Forelimb muscle (tissue), 1 donor: ENCODE measurements around the gene ZYG11B. TPM values are rescaled to one million over a fixed set of nuclear protein-coding genes. Genes with fewer than 3 reads are reported as not detected.
"Not testable (repeated sequence)": the region's sequence is repeated elsewhere in the genome, so short reads cannot be mapped to it uniquely, and the experiment has no call there.

Experiments
- DNase-seq: peaks from one replicate; pipeline ENCODE4 v3.0.0-alpha.2; 2013; ENCODE audit warnings: low read depth
- polyA plus RNA-seq: library from polyadenylated mRNA; unstranded; fragments of 120-200 nt; gene quantifications from one replicate; pipeline ENCODE4 v1.2.1, GENCODE V29; 2013; ENCODE audit not compliant: insufficient read length

Gene ZYG11B
- polyA plus RNA-seq, 1 donor, result 37.4 TPM

DNA sequence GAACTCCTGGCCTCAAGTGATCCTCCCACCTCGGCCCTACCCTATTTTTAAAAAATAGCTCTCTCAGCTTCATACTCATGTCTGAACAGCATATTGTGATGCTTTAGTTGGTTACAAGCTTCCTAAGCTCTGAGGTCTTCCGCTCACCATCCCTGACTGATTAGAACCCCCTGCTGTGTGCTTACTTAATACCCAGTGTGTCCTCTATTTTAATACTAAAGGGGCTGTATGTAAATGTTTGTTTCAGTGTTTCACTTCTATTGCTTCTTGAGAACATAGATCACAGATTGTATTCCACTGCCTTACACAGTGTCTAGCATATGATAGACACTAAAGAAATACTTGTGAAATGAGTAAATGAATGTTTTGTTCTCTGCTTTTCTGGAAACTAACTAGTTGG, 29.8 kb downstream of the ZYG11B start:
- no peak for DNase-seq

DNA sequence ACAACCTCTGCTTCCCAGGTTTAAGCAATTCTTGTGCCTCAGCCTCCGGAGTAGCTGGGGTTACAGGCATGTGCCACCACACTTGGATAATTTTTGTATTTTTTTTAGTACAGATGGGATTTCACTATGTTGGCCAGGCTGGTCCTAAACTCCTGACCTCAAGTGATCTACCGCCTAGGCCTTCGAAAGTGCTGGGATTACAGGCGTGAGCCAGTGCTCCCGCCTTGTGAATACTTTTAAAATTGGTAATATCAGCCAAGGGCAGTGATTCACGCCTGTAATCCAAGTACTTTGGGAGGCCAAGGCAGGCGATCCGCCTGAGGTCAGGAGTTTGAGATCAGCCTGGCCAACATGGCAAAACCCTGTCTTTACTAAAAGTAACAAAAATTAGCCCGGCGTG, 33.7 kb downstream of the ZYG11B start:
- DNase-seq, result no peak

DNA sequence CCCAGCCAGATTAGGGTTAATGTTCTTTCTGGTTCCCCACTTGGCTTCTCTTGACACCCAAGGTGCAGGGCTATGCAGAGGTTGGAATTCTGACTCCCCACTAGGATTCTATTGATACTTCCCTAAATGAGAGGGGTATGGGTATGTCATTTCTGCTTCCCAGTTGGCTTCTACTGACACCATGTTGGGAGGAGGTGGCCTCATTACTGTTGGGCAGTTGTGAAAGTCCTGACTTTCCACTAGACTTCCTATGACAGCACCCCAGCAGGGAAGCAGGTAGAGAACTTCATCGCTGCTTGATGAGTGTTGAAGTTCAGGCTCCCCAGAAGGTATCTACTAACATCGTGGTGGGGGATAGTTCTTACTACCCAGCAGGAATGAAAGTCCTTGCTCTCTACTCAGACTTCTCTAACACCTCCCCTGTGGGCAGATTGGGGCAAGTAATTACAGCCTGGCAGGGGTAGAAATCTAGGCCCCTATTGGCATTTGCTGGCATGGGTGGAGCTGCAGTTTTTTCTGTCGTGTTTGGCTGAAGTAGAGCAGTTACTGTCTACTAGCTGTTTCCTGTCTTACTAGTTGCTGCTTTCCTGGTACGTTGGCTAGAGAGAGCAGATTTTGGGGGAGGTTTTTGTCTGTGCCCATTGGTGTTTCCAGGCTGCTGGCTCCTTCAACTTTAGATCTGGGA, 41.5 kb downstream of the ZYG11B start:
- DNase-seq, result no peak

DNA sequence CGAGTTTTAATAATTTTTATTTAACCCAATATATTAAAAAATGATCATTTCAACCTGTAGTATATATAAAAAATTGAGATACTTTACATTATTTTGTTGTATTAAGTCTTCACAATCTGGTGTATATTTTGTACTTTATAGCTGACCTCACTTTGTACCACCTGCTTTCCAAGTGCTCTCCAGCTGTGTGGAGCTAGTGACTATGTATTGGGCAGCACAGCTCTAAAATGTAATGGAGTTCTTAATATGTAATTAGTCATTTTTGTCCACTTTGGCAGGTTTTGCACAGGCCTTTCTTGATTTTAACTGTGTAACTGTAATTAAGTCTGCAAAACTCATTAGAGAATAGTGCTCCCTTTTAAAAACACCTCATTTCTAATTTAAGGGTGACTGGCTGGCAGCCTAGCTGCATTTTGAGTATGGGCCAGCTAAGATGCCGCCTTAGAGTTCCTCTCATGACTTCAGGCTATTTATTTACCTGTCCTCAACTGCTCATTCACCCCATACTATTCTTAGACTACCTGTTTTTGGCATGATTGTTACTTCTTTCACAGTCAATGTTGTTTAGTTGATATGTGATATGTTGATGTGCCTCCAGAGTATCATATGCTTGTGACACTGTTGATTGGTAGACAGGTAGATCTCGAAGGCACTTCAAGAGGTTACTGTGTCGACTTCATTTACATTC, 43.2 kb downstream of the ZYG11B start:
- DNase-seq, result no peak

DNA sequence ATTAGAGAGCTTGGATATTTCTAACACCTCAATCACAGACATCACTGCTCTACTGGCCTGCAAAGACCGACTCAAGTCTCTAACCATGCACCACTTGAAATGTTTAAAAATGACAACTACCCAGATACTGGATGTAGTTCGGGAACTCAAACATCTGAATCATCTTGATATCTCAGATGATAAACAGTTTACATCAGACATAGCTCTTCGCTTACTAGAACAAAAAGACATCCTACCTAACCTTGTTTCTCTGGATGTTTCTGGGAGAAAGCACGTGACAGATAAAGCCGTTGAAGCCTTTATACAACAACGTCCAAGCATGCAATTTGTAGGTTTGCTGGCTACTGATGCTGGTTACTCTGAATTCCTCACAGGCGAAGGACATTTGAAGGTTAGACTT, 45.1 kb downstream of the ZYG11B start:
- DNase-seq, result no peak

DNA sequence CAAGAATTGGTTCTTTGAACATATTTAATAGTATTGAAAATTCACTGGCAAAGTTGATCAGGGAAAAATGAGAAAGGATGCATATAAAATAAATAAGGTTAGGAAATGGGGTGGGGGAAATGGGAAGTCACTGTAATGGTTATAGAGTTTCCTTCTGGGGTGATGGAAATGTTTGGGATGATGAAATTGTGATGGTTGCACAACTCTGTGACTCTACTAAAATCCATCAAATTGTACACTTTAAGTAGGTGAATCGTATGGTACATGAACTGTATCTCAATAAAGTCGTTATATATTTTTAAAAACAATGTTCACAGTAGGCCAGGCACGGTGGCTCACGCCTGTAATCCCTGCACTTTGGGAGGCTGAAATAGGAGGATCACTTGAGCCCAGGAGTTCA, 59.9 kb downstream of the ZYG11B start:
- DNase-seq, result no peak

DNA sequence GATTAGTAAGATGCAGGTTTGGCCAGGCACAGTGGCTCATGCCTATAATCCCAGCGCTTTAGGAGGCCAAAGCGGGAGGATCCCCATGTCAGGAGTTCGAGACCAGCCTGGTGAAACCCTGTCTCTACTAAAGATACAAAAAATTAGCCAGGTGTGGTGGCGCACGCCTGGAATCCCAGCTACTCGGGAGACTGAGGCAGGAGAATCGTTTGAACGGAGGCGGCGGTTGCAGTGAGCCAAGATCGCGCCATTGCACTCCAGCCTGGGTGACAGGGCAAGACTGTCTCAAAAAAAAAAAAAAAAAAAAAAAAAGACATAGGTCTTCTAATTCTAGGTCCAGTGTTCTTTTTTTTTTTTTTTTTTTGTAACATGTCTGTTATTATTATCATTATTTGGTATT, 64.2 kb downstream of the ZYG11B start:
- DNase-seq, result not testable (repeated sequence)

DNA sequence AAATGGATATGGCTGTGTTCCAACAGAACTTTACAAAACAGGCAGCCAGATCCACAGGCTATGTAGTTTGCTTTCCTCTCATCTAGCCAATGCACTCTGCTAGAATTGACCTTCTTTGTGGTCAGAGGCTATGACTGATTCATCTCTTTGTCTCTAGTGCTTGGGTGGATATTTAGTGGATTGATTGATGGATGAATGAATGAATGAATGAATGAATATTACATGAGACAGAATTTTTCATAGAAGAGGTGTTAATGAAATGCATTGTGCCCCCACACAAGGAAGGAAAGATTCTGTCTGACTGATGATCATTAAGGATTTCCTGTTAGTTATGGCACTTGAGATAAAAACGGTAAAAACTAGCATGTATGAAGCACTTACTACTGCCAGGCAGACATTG, 65.8 kb downstream of the ZYG11B start:
- DNase-seq, result no peak

DNA sequence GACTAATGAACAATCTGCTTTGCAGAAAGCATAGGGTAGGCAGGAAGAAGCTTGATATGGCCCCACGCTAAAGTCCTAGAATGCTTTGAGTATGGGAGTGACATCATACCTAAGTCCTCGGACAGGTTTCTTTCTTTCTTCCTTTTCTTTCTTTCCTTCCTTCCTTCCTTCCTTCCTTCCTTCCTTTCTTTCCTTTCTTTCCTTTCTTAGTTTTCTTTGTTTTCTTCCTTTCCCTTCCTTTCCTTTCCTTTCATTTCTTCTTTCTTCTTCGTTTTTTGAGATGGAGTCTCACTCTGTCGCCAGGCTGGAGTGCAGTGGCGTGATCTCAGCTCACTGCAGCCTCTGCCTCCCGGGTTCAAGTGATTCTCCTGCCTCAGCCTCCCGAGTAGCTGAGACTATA, 67.5 kb downstream of the ZYG11B start:
- not testable (repeated sequence) for DNase-seq

DNA sequence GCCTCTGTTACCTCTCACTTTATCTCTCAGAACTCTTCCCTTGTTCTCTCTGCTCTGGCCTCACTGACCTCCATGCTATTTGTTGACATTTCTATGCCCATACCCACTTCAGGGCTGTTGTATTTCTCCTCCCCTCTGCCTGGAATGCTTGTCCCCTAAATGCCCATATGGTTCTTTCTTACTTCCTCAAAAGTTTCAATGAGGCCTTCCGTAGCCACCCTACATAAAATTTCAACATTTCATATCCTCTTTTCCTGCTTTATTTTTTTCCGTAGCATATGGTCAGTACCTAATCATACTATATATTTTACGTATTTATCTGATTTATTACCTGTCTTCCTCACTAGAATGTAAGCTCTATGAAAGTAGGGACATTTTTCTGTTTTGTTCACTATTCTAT, 69.2 kb downstream of the ZYG11B start:
- no peak for DNase-seq

DNA sequence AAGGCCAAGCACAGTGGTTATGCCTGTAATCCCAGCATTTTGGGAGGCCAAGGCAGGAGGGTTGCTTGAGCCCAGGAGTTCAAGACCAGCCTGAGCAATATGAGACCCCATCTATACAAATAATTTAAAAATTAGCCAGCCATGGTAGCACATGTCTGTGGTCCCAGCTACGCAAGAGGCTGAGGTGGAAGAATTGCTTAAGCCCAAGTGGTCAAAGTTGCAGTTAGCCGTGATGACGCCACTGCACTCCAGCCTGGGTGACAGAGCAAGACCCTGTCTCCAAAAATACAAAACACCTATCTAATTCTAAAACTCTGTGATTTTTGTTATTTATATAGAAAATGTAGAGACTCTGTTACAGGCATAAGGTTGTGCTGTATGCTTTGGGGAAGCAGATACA, 72.1 kb downstream of the ZYG11B start:
- DNase-seq, result no peak

DNA sequence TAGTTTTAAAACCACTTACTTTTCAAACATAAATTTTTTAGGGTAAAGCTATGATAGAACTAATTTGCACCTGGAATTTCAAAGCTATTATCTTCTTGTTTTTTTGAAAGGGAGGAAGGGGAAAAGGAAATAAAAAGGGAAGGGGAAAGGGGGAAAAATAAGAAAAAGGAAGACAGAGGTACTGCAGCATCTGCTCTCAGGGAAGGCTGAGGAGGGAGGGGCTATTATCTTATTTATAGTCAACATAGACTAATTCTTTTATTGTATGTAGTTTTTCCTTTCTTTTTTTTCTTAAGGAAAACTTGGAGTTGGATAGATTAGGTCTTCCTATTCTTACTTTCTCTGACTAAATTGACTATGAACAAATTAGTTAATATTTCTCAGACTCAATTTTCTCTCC, 74.8 kb downstream of the ZYG11B start:
- no peak for DNase-seq

DNA sequence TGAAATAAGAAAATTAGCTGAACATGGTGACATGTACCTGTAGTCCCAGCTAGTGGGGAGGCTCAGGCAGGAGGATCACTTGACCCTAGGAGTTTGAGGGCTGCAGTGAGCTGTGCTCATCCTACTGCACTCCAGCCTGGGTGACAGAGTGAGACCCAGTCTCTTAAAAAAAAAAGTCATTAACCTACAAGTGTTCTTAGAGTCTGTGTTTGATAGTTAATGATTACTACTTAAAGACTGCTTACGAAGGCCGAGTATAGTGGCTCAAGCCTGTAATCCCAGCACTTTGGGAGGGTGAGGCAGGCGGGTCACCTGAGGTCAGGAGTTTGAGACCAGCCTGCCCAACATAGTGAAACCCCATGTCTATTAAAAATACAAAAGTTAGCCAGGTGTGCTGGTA, 77.8 kb downstream of the ZYG11B start:
- DNase-seq, result not testable (repeated sequence)

DNA sequence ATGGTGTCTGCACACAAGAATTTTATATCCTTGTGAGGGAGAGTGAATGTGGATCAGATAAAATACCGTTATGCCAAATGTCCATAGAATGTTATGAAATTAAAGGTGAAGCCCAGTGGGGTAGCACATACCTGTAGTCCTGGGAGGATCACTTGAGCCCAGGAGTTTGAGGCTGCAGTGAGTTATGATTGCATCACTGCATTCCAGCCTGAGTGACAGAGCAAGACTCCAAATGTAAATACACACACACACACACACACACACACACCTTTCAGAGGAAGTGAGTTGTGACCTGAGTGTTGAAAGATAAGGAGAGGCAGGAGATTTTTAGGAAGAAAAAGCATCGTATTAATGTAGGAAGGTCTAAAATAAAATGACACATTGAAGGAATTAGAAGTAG, 88.2 kb downstream of the ZYG11B start:
- DNase-seq, result no peak

DNA sequence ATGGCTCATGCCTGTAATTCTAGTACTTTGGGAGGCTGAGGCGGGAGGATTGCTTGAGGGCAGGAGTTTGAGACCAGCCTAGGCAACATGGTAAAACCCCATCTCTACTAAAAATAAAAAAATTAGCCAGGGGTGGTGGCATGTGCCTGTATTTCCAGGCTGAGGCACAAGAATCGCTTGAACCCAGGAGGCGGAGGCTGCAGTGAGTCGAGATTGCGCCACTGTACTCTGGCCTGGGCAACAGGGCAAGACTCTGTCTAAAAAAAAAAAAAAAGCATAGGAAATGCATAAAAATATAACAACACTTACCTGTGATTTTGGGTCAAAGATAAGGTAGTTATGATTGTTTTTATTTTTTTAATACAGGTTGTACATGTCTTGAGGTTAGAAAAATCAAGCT, 94.6 kb downstream of the ZYG11B start:
- DNase-seq, result not testable (repeated sequence)

DNA sequence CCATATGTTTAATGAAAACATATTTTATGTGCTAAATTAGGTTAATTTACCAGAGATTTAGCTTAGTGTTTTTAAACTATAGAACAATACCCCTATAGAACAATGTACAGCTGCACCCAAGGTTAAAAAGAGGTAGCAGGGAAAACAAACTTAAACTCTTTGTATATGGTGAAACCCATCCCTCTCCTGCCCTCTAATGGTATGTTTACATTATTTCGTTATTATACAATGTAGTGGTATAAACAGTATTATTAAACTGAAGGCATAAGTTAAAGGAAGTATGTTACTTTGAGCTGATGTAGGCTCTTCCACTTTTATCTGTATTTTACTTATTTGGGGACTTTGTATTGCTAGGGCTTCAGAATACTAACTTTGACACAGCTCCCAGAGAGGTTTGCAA, 99.6 kb downstream of the ZYG11B start:
- DNase-seq, result no peak

DNA sequence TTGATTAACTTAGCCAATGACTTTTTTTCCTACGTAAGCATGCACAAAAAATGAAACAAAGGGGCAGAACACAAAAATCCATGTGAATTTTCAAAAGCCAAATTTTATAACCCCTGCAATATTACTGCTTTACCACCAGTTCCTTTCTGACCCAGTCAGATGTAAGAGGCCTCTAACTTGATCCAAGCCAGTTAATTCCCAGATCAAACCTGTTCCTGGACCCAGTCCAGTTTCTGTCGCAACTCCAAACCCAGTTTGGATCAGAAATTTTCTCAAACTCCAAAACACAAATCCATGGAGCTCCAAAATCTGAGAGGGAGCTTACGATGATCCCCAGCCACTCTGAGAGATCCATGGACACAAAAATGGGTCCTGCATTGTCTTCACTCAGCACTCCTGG, 108.5 kb downstream of the ZYG11B start:
- DNase-seq, result no peak

DNA sequence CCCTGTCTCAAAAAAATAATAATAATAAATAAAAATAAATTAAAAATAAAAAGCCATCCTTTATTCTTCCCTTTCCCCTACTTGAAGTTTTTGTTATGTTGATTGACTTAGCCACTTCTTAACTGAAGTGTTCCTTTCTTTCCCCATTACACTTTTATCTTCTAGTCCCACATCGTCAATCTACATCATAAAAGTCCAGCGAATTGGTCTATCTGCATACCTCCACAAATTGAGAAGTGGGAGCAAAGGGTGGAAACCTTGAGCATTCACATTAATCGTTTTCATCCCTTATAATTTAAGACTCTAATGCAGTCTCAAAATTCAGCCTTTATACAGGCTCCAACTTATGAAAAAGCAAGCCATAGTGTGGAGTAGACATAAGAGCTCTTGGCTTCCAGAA, 109.8 kb downstream of the ZYG11B start:
- no peak for DNase-seq

DNA sequence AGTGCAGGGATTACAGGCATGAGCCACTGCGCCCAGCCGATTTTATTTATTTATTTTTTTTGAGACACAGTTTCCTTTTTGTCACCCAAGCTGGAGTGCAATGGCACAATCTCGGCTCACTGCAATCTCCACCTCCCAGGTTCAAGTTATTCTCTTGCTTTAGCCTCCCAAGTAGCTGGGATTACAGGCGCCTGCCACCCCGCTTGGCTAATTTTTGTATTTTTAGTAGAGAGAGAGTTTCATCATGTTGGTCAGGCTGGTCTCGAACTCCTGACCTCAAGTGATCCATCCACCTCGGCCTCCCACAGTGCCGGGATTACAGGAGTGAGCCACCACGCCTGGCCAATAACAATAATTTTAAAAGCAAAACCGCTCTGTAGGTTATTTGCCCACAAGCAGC, 112.9 kb downstream of the ZYG11B start:
- not testable (repeated sequence) for DNase-seq

DNA sequence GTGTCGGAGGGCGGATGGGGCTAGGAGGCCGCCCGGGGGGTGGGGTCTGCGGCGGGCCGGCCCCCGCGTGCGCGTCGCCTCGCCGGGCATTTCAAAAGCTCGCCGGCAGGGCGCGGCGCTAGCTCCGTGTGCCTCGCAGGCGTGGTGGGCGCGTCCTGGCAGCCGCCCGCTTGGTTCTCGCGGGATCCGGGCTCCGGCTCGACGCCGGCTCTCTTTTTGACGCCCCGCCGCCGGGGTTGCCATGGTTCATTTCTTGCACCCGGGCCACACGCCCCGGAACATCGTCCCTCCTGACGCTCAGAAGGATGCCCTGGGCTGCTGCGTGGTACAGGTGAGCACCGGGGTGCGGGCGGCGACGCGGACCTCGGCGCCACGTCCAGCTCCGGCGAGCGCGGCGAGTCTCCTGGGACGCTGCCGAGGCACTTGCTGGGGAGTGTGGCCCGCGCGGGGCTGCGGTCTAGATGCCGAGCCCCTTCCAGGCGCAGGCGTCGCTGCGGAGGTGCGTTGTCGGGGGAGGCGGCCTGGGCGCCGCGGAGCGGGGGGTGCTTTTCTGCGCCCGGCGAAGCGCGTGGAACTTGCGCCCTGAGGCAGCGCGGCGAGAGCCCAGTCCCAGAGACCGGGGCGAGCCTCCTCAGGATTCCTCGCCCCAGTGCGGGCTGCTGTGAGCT, 116.5 kb downstream of the ZYG11B start, which contains the start of gene ZYG11A:
TSS of gene ZYG11A (plus strand) at position 118 of the 668 bp plus-strand sequence. CDS start at position 242, 124 bp downstream.
- no peak for DNase-seq

DNA sequence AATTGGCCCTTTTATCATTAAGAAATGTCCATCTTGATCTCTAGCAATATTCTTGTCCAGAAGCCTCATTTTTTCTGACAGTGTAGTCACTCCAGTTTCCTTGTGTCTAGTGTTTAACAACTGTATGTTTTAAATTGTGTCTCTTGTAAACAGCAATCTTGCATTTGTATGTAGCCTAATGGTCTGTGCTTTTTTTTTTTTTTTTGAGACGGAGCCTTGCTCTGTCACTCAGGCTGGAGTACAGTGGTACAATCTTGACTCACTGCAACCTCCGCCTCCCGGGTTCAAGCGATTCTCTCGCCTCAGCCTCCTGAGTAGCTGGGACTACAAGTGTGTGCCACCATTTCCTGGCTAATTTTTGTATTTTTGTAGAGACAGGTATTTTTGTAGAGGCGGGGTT, 118.9 kb downstream of the ZYG11B start:
- not testable (repeated sequence) for DNase-seq

DNA sequence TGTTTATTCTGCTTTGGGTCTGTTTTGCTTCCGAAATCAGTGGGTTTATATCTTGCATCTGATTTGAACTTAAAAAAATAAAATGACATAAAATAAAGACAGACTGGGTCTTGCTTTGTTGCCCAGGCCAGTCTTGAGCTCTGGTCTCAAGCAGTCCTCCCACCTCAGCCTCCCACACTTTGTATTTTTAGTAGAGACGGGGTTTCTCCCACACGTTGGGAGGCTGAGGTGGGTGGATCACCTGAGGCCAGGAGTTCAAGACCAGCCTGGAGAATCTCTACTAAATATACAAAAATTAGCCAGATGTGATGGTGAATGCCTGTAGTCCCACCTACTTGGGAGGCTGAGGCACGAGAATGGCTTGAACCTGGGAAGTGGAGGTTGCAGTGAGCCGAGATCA, 122.2 kb downstream of the ZYG11B start:
- no peak for DNase-seq

DNA sequence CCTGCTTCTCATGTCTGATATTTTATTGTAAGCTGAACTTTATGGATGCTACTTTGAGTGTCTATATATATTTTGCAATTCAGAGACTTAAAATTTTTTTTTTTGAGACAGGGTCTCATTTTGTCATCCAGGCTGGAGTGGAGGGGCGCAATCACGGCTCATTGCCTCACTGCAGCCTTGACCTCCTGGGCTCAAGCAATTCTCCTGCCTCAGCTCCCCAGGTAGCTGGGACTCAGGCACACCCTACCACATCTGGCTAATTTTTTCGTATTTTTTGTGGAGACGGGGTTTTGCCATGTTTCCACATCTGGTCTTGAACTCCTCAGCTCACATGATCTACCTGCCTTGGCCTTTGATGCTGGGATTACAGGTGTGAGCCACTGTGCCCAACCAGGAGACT, 124.7 kb downstream of the ZYG11B start:
- DNase-seq, result no peak
